Inferior parietal cortex (tissue), 1 donor: ENCODE data around the gene RUNX3.

Experiments used
- DNase-seq: peaks from one replicate; pipeline ENCODE4 v3.0.0-alpha.2; 2016; ENCODE audit errors: extremely low spot score

Gene RUNX3

GRCh38 chr1:24886241-24886640 is 43.8 kb downstream of the RUNX3 start:
- DNase-seq, result no peak

GRCh38 chr1:24884751-24885150 is 45.3 kb downstream of the RUNX3 start:
- no peak for DNase-seq

GRCh38 chr1:24881034-24881433 is 49.0 kb downstream of the RUNX3 start:
- no peak for DNase-seq

GRCh38 chr1:24878775-24879742 is 51.0 kb downstream of the RUNX3 start:
- no peak for DNase-seq

- no peak for DNase-seq
Observed at GRCh38 chr1:24878045-24878444, 52.0 kb downstream of the RUNX3 start.

GRCh38 chr1:24875991-24876506 is 54.0 kb downstream of the RUNX3 start:
- no peak for DNase-seq

GRCh38 chr1:24875257-24875656 is 54.8 kb downstream of the RUNX3 start:
- no peak for DNase-seq

GRCh38 chr1:24874611-24875234 is 55.4 kb downstream of the RUNX3 start:
- DNase-seq, result no peak

GRCh38 chr1:24874056-24874455 is 56.0 kb downstream of the RUNX3 start:
- no peak for DNase-seq

- DNase-seq, result no peak
Observed at GRCh38 chr1:24873148-24873547, 56.9 kb downstream of the RUNX3 start.

- peak; percentile 16 for DNase-seq
Observed at GRCh38 chr1:24872061-24872850, 57.8 kb downstream of the RUNX3 start.

GRCh38 chr1:24871306-24871901 is 58.7 kb downstream of the RUNX3 start:
- DNase-seq, result no peak

GRCh38 chr1:24870551-24871195 is 59.4 kb downstream of the RUNX3 start:
- DNase-seq, result no peak

- no peak for DNase-seq
Observed at GRCh38 chr1:24868016-24868875, 61.8 kb downstream of the RUNX3 start.

GRCh38 chr1:24867084-24867870 is 62.8 kb downstream of the RUNX3 start:
- no peak for DNase-seq

- no peak for DNase-seq
Observed at GRCh38 chr1:24866211-24867083, 63.6 kb downstream of the RUNX3 start.

- DNase-seq, result no peak
Observed at GRCh38 chr1:24865587-24865986, 64.5 kb downstream of the RUNX3 start.

GRCh38 chr1:24865168-24865567 is 64.9 kb downstream of the RUNX3 start:
- DNase-seq, result no peak
